SK-N-SH treated with all-trans-retinoic acid at 6 μM for 48 hours (cell line): Measurements from ENCODE around the gene CORO7.
"Not testable (repeated sequence)": the region's sequence is repeated elsewhere in the genome, so short reads cannot be mapped to it uniquely, and the experiment has no call there.

ENCODE experiments used
- ATAC-seq: fragments of 200-7000 bp; cut with Tn5 transposase; 3 replicates; pipeline ENCODE4 v1.9.1; 2020; ENCODE audit warnings: mild to moderate bottlenecking, moderate library complexity
- ARNTL ChIP-seq: fragments of 450-650 bp; formaldehyde crosslinking; IDR thresholded peaks from 2 replicates; pipeline ENCODE4 v1.5.0; 2020; ENCODE audit warnings: low read depth, mild to moderate bottlenecking, moderate library complexity, borderline replicate concordance
- BACH2 ChIP-seq: fragments of 250-450 bp; sonication (Bioruptor Pico); IDR thresholded peaks from 2 replicates; pipeline ENCODE4 v1.9.0; 2021; ENCODE audit warnings: mild to moderate bottlenecking, borderline replicate concordance
- CREB5 ChIP-seq: fragments of 250-450 bp; sonication (Bioruptor Pico); IDR thresholded peaks from 2 replicates; pipeline ENCODE4 v1.5.1; 2020; ENCODE audit warnings: low read depth, mild to moderate bottlenecking, moderate library complexity
- CSDC2 ChIP-seq: fragments of 250-450 bp; sonication (Bioruptor Pico); IDR thresholded peaks from 2 replicates; pipeline ENCODE4 v1.5.0; 2020; ENCODE audit warnings: mild to moderate bottlenecking, moderate library complexity
- ESRRG ChIP-seq: fragments of 250-450 bp; sonication (Bioruptor Pico); IDR thresholded peaks from 2 replicates; pipeline ENCODE4 v1.6.1; 2021; ENCODE audit warnings: mild to moderate bottlenecking
- GLIS3 ChIP-seq: fragments of 250-450 bp; sonication (Bioruptor Pico); IDR thresholded peaks from 2 replicates; pipeline ENCODE4 v1.5.0; 2020; ENCODE audit warnings: mild to moderate bottlenecking, moderate library complexity
- OSR1 ChIP-seq: fragments of 250-450 bp; sonication (Bioruptor Pico); IDR thresholded peaks from 2 replicates; pipeline ENCODE4 v1.8.0; 2022; ENCODE audit warnings: moderate library complexity, mild to moderate bottlenecking, inconsistent platforms
- PPARA ChIP-seq: fragments of 250-450 bp; sonication (Bioruptor Pico); IDR thresholded peaks from 2 replicates; pipeline ENCODE4 v1.5.0; 2020; ENCODE audit warnings: mild to moderate bottlenecking, borderline replicate concordance
- RARB ChIP-seq: fragments of 250-450 bp; sonication (Bioruptor Pico); IDR thresholded peaks from 2 replicates; pipeline ENCODE4 v1.8.0; 2021; ENCODE audit warnings: mild to moderate bottlenecking, moderate library complexity
- SNAI2 ChIP-seq: fragments of 250-450 bp; sonication (Bioruptor Pico); IDR thresholded peaks from 2 replicates; pipeline ENCODE4 v1.5.0; 2020; ENCODE audit warnings: mild to moderate bottlenecking, moderate library complexity
- TCF4 ChIP-seq: fragments of 250-450 bp; sonication (Bioruptor Pico); IDR thresholded peaks from 2 replicates; pipeline ENCODE4 v1.8.0; 2021; ENCODE audit warnings: mild to moderate bottlenecking, moderate library complexity, borderline replicate concordance
- TOX ChIP-seq: fragments of 250-450 bp; sonication (Bioruptor Pico); IDR thresholded peaks from 2 replicates; pipeline ENCODE4 v1.8.0; 2021; ENCODE audit warnings: mild to moderate bottlenecking, moderate library complexity, borderline replicate concordance
- TSHZ2 ChIP-seq: fragments of 250-450 bp; sonication (Bioruptor Pico); IDR thresholded peaks from 2 replicates; pipeline ENCODE4 v1.5.0; 2020; ENCODE audit warnings: mild to moderate bottlenecking, moderate library complexity
- ZC3H10 ChIP-seq: fragments of 250-450 bp; sonication (Bioruptor Pico); IDR thresholded peaks from 2 replicates; pipeline ENCODE4 v1.5.1; 2021; ENCODE audit warnings: mild to moderate bottlenecking, moderate library complexity
- ZFP3 ChIP-seq: fragments of 250-450 bp; sonication (Bioruptor Pico); IDR thresholded peaks from 2 replicates; pipeline ENCODE4 v1.5.0; 2020; ENCODE audit warnings: mild to moderate bottlenecking, moderate library complexity
- ZFP30 ChIP-seq: fragments of 450-650 bp; formaldehyde crosslinking; IDR thresholded peaks from 2 replicates; pipeline ENCODE4 v1.5.0; 2022; ENCODE audit warnings: mild to moderate bottlenecking, moderate library complexity
- ZNF70 ChIP-seq: fragments of 450-650 bp; formaldehyde crosslinking; IDR thresholded peaks from 2 replicates; pipeline ENCODE4 v1.5.0; 2020; ENCODE audit warnings: mild to moderate bottlenecking, moderate library complexity
- ZNF8 ChIP-seq: fragments of 450-650 bp; formaldehyde crosslinking; IDR thresholded peaks from 2 replicates; pipeline ENCODE4 v1.5.0; 2020; ENCODE audit warnings: mild to moderate bottlenecking, moderate library complexity
- TF ChIP-seq, protein P1 (sequence below): fragments of 250-450 bp; sonication (Bioruptor Pico); IDR thresholded peaks from 2 replicates; pipeline ENCODE4 v1.5.1; 2021; ENCODE audit warnings: mild to moderate bottlenecking, moderate library complexity
- TF ChIP-seq, protein P2 (sequence below): fragments of 250-450 bp; sonication (Bioruptor Pico); IDR thresholded peaks from 2 replicates; pipeline ENCODE4 v1.8.0; 2021; ENCODE audit warnings: low read depth, mild to moderate bottlenecking, moderate library complexity, borderline replicate concordance

Gene CORO7

GRCh38 chr16:4347010-4347409 is 69.4 kb downstream of the CORO7 start:
- no peak for ATAC-seq
- TF ChIP-seq PPARA (no peak), CREB5 (no peak), BACH2 (CRISPR knock-in tag) (no peak), GLIS3 (CRISPR knock-in tag) (no peak), ZNF8 (CRISPR knock-in tag) (no peak)

DNA sequence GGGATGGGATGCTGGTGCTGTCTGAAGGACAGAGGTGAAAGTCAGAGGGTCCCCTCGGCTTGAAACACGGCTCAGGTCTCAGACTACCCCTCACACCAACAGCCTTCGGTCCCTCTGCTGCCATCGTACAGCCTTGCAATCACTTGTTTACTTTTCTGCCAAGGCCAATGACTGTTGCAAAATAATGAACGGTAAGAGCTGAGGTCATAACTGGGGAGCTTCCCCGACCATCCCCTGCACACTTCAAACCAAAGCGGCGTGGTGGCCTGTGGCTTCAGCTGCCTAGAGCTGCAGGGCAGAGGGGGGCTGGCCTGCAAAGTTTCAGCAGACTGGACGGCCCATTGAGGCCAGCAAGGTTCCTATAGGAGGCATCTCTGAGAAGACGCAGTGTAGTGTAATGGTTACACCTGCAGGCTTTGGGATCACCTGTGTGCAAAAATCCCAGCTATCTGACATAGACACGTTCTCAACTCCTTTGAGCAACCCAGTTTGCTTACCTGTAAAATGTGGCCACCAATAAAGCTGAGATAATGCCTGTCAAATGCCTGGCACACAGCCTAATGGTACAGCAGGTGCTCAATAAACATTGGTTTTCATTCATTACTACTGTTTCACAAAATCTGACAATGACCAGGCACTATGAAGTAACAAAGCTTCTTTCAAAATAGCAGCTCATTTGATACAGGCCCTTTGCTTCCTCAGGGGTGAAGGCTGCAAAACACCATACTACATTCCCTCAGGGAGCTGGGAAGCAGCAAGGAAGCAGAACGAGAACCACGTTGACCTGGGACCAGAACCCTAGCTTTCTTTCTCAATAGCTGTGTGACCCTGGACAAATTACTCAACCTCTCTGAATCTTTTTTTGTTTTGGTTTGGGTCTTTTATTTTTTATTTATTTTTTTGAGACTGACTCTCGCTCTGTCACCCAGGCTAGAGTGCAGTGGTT is 70.3 kb downstream of the CORO7 start:
- ATAC-seq: no peak
- TF ChIP-seq ZC3H10 (CRISPR knock-in tag) (no peak), ZFP3 (CRISPR knock-in tag) (no peak), TSHZ2 (CRISPR knock-in tag) (no peak), ZNF8 (CRISPR knock-in tag) (no peak), ESRRG (CRISPR knock-in tag) (no peak), TCF4 (no peak), ZFP30 (CRISPR knock-in tag) (no peak), CREB5 (no peak), PPARA (no peak), OSR1 (no peak), TOX (CRISPR knock-in tag) (no peak), SNAI2 (CRISPR knock-in tag) (no peak), GLIS3 (CRISPR knock-in tag) (no peak), RARB (CRISPR knock-in tag) (no peak), BACH2 (CRISPR knock-in tag) (no peak), ZNF70 (CRISPR knock-in tag) (no peak), ARNTL (CRISPR knock-in tag) (no peak)
- TF ChIP-seq, protein P1, sequence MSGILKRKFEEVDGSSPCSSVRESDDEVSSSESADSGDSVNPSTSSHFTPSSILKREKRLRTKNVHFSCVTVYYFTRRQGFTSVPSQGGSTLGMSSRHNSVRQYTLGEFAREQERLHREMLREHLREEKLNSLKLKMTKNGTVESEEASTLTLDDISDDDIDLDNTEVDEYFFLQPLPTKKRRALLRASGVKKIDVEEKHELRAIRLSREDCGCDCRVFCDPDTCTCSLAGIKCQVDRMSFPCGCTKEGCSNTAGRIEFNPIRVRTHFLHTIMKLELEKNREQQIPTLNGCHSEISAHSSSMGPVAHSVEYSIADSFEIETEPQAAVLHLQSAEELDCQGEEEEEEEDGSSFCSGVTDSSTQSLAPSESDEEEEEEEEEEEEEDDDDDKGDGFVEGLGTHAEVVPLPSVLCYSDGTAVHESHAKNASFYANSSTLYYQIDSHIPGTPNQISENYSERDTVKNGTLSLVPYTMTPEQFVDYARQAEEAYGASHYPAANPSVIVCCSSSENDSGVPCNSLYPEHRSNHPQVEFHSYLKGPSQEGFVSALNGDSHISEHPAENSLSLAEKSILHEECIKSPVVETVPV (CRISPR knock-in tag): no peak
- TF ChIP-seq, protein P2, sequence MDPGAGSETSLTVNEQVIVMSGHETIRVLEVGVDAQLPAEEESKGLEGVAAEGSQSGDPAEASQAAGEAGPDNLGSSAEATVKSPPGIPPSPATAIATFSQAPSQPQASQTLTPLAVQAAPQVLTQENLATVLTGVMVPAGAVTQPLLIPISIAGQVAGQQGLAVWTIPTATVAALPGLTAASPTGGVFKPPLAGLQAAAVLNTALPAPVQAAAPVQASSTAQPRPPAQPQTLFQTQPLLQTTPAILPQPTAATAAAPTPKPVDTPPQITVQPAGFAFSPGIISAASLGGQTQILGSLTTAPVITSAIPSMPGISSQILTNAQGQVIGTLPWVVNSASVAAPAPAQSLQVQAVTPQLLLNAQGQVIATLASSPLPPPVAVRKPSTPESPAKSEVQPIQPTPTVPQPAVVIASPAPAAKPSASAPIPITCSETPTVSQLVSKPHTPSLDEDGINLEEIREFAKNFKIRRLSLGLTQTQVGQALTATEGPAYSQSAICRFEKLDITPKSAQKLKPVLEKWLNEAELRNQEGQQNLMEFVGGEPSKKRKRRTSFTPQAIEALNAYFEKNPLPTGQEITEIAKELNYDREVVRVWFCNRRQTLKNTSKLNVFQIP: no peak

DNA sequence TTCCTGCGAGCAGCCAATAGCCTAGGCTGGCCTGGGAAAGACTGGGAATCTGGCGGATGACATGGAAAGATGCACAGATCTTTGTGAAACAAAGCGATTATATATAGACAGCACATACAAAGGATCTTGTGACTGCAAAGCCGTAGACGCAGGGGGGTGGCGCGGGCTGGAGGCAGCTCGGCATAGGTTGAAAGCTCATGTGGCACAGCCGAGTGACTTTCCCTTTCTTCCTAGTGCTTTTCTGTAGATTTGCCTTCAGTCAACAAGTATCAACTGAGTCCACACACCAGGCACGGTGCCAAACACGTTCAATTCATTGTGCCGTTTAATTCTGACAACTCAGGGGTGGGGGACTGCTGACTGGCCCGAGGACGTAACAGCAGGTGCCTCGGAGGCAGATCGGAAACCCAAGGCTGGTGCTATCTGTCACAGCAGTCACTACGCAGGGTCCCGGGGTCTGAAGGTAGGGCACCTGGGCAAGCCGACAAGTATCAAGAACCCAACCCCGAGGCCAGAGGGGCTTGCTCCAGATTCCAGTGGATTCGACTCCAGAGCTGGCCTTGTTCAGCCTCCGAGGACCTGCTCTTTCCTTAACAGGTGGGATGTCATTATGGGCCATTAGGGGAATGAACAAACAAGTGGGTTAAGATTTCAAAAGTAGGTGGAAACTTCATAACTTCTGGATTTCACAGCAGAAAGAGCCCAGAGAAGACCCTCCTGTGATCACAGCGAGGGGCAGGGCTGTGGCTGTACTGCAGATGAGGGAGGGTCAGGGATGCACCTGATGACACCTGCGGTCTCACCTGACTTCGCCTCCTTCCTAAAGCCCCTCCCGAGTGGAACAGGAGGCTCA is 71.2 kb downstream of the CORO7 start:
- no peak for ATAC-seq
- no peak for TF ChIP-seq ZNF70 (CRISPR knock-in tag)
- no peak for TF ChIP-seq ZFP30 (CRISPR knock-in tag)
- TF ChIP-seq PPARA: no peak
- TF ChIP-seq ESRRG (CRISPR knock-in tag): no peak
- no peak for TF ChIP-seq GLIS3 (CRISPR knock-in tag)
- TF ChIP-seq BACH2 (CRISPR knock-in tag): no peak
- no peak for TF ChIP-seq CSDC2
- no peak for TF ChIP-seq ZFP3 (CRISPR knock-in tag)
- TF ChIP-seq TCF4: no peak

- not testable (repeated sequence) for ATAC-seq
Observed at GRCh38 chr16:4344300-4344982, 72.0 kb downstream of the CORO7 start.
